GM23338 (cell line): ENCODE measurements around the gene TMPRSS15. TPM values are rescaled to one million over a fixed set of nuclear protein-coding genes. Genes with fewer than 3 reads are reported as not detected.

Experiments
- ATAC-seq: fragments of 200-7000 bp; cut with Tn5 transposase; 3 replicates; pipeline ENCODE4 v1.9.1; 2020
- DNase-seq: peaks from one replicate; pipeline ENCODE4 v3.0.0-alpha.2; 2015; ENCODE audit warnings: low spot score
- H2AFZ ChIP-seq: fragments of 200-600 bp; sonication (generic); 2 replicates; pipeline ENCODE4 v1.8.0; 2016; ENCODE audit warnings: antibody characterized with exemption, mild to moderate bottlenecking, moderate library complexity
- H3F3A ChIP-seq: fragments of 200-600 bp; sonication (generic); replicated peaks from 2 replicates; pipeline ENCODE4 v1.8.0; 2017; ENCODE audit warnings: antibody characterized with exemption, mixed run types, low read depth
- H3K27ac ChIP-seq: fragments of 200-600 bp; sonication (generic); 2 replicates; pipeline ENCODE4 v1.6.1; 2016; ENCODE audit warnings: low read depth
- H3K27me3 ChIP-seq: fragments of 200-600 bp; sonication (generic); 2 replicates; pipeline ENCODE4 v1.8.0; 2016; ENCODE audit warnings: mild to moderate bottlenecking, mixed run types, moderate library complexity; ENCODE audit not compliant: insufficient read depth
- H3K36me3 ChIP-seq: fragments of 200-600 bp; sonication (generic); 2 replicates; pipeline ENCODE4 v1.8.0; 2016; ENCODE audit warnings: mild to moderate bottlenecking; ENCODE audit not compliant: insufficient read depth
- H3K4me1 ChIP-seq: fragments of 200-600 bp; sonication (generic); 2 replicates; pipeline ENCODE4 v1.8.0; 2016; ENCODE audit warnings: mild to moderate bottlenecking, moderate library complexity; ENCODE audit not compliant: insufficient read depth
- H3K4me2 ChIP-seq: fragments of 200-600 bp; sonication (generic); 2 replicates; pipeline ENCODE4 v1.7.1; 2017; ENCODE audit warnings: mixed run types
- H3K4me3 ChIP-seq: fragments of 200-600 bp; sonication (generic); 2 replicates; pipeline ENCODE4 v1.6.1; 2016; ENCODE audit warnings: mixed run types
- H3K79me2 ChIP-seq: fragments of 200-600 bp; sonication (generic); replicated peaks from 2 replicates; pipeline ENCODE4 v1.8.0; 2017; ENCODE audit warnings: mild to moderate bottlenecking; ENCODE audit not compliant: insufficient read depth
- H3K9me2 ChIP-seq: fragments of 200-600 bp; sonication (generic); 2 replicates; pipeline ENCODE4 v1.8.0; 2017; ENCODE audit not compliant: insufficient read depth
- H4K20me1 ChIP-seq: fragments of 200-600 bp; sonication (generic); replicated peaks from 2 replicates; pipeline ENCODE4 v1.8.0; 2017; ENCODE audit warnings: mild to moderate bottlenecking; ENCODE audit not compliant: insufficient read depth
- H3K27ac Mint-ChIP-seq: 2 replicates; pipeline ENCODE4 v1.8.0; 2020; ENCODE audit warnings: inconsistent platforms, mild to moderate bottlenecking, moderate library complexity, mixed read lengths
- H3K27me3 Mint-ChIP-seq: 3 replicates; pipeline ENCODE4 v1.8.0; 2022; ENCODE audit warnings: low read depth, mild to moderate bottlenecking, moderate library complexity, mixed read lengths, inconsistent platforms; ENCODE audit not compliant: insufficient read depth, poor library complexity
- H3K36me3 Mint-ChIP-seq: 3 replicates; pipeline ENCODE4 v1.8.0; 2021; ENCODE audit warnings: low read depth, mild to moderate bottlenecking, inconsistent platforms, moderate library complexity, mixed read lengths
- H3K4me1 Mint-ChIP-seq: 3 replicates; pipeline ENCODE4 v1.8.0; 2020; ENCODE audit warnings: mild to moderate bottlenecking, inconsistent platforms, mixed read lengths
- H3K4me3 Mint-ChIP-seq: 3 replicates; pipeline ENCODE4 v1.8.0; 2021; ENCODE audit warnings: moderate library complexity, mild to moderate bottlenecking, inconsistent platforms, mixed read lengths
- H3K9me3 Mint-ChIP-seq: 3 replicates; pipeline ENCODE4 v1.8.0; 2020; ENCODE audit warnings: moderate library complexity, mild to moderate bottlenecking, inconsistent platforms, mixed read lengths
- EZH2 ChIP-seq: fragments of 200-600 bp; sonication (generic); IDR thresholded peaks from one replicate; pipeline ENCODE4 v1.8.0; 2017; ENCODE audit warnings: antibody characterized with exemption, mild to moderate bottlenecking, low read depth; ENCODE audit not compliant: unreplicated experiment
- JUNB ChIP-seq: IDR thresholded peaks from one replicate; pipeline ENCODE4 v1.6.1; 2016; ENCODE audit warnings: antibody characterized with exemption; ENCODE audit not compliant: unreplicated experiment
- NANOG ChIP-seq: IDR thresholded peaks from 2 replicates; pipeline ENCODE4 v1.6.1; 2016; ENCODE audit warnings: antibody characterized with exemption, borderline replicate concordance
- STAT1 ChIP-seq: IDR thresholded peaks from one replicate; pipeline ENCODE4 v1.6.1; 2016; ENCODE audit warnings: antibody characterized with exemption; ENCODE audit not compliant: unreplicated experiment
- ZNF114 ChIP-seq: fragments of 250-450 bp; sonication (Bioruptor Pico); IDR thresholded peaks from 2 replicates; pipeline ENCODE4 v1.5.0; 2020; ENCODE audit warnings: mild to moderate bottlenecking, moderate library complexity
- ZNF462 ChIP-seq: fragments of 250-450 bp; sonication (Bioruptor Pico); IDR thresholded peaks from 2 replicates; pipeline ENCODE4 v1.5.0; 2020; ENCODE audit warnings: mild to moderate bottlenecking, moderate library complexity
- polyA plus RNA-seq: library from polyadenylated mRNA; unstranded; fragments of >200 nt; fragmentation: Nextera tagmentation; extraction: Ambion mirVana; gene quantifications from 2 replicates; pipeline ENCODE4 v1.2.1, GENCODE V29; 2016
- total RNA-seq: library from RNA; depleted of rRNA; stranded (reverse); fragments of >200 nt; shearing (Covaris generic); gene quantifications from 2 replicates; pipeline ENCODE4 v1.2.3, GENCODE V29; 2014
- TF ChIP-seq, protein P1 (sequence below), 2 experiments: fragments of 200-600 bp in 1 of 2; sonication (generic) in 1 of 2; conservative IDR thresholded peaks; 2 replicates each; pipeline versions ENCODE4 v1.5.1 to v1.6.1; 2016 to 2017; ENCODE audit warnings: antibody characterized with exemption in 2 of 2, low read depth in 2 of 2, mild to moderate bottlenecking in 2 of 2, moderate library complexity in 1 of 2

TMPRSS15 gene
- total and polyA plus RNA-seq, 2 experiments from 2014 or later: not detected

GRCh38 chr21:18369115-18369514, 34.5 kb downstream of the TMPRSS15 start:
- H3K4me3 ChIP-seq: no peak overlapping the region
- H3K36me3 Mint-ChIP-seq: no peaks in the 10 kb centered on the region
- no peak for TF ChIP-seq JUNB
- TF ChIP-seq, protein P1, sequence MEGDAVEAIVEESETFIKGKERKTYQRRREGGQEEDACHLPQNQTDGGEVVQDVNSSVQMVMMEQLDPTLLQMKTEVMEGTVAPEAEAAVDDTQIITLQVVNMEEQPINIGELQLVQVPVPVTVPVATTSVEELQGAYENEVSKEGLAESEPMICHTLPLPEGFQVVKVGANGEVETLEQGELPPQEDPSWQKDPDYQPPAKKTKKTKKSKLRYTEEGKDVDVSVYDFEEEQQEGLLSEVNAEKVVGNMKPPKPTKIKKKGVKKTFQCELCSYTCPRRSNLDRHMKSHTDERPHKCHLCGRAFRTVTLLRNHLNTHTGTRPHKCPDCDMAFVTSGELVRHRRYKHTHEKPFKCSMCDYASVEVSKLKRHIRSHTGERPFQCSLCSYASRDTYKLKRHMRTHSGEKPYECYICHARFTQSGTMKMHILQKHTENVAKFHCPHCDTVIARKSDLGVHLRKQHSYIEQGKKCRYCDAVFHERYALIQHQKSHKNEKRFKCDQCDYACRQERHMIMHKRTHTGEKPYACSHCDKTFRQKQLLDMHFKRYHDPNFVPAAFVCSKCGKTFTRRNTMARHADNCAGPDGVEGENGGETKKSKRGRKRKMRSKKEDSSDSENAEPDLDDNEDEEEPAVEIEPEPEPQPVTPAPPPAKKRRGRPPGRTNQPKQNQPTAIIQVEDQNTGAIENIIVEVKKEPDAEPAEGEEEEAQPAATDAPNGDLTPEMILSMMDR (conservative IDR thresholded peaks at IDR 0.05; ENCODE audit: low read depth in 2 of 2): peak; percentile 55 to 63
- no peak for TF ChIP-seq ZNF114 (CRISPR knock-in tag)
- TF ChIP-seq EZH2: no peak
- no peak for TF ChIP-seq ZNF462 (CRISPR knock-in tag)
- TF ChIP-seq NANOG: no peak
- TF ChIP-seq STAT1: no peak
- no peaks in the 10 kb centered on the region for H3K79me2 ChIP-seq
- H3K27ac ChIP-seq: no peak overlapping the region
- no peaks in the 10 kb centered on the region for H3K4me1 Mint-ChIP-seq
- H3K4me2 ChIP-seq: no peak overlapping the region
- H4K20me1 ChIP-seq: no peaks in the 10 kb centered on the region
- no peak overlapping the region for H3K4me3 Mint-ChIP-seq
- peaks cover 4% of the 10 kb centered on the region for H3K27me3 Mint-ChIP-seq
- DNase-seq (peak; percentile 54), ATAC-seq (peak; percentile 62; the same call in 2 of the 3 replicates)
- no peaks in the 10 kb centered on the region for H3K4me1 ChIP-seq
- H3K27ac Mint-ChIP-seq: peak overlapping the region; percentile 34
- no peaks in the 10 kb centered on the region for H3K36me3 ChIP-seq
- peak overlapping the region; percentile 85 for H2AFZ ChIP-seq
- no peaks in the 10 kb centered on the region for H3K27me3 ChIP-seq
- no peaks in the 10 kb centered on the region for H3F3A ChIP-seq
- H3K9me3 Mint-ChIP-seq: no peaks in the 10 kb centered on the region
- H3K9me2 ChIP-seq: no peaks in the 10 kb centered on the region
